HFF-Myc (cell line): ENCODE results near the gene RAE1.
A peak's percentile ranks its signal among the peaks of the same experiment; 100 is the strongest.

Experiments used
- DNase-seq: peaks from one replicate; pipeline ENCODE4 v3.0.0-alpha.2; 2011; ENCODE audit warnings: low read depth; ENCODE audit errors: extremely low read depth
- H3K4me3 ChIP-seq: replicated peaks from 2 replicates; pipeline ENCODE4 v1.5.1; 2011; ENCODE audit warnings: low read depth, mild to moderate bottlenecking, control low read depth, low read length
- CTCF ChIP-seq: IDR thresholded peaks from 2 replicates; pipeline ENCODE4 v1.5.1; 2012; ENCODE audit warnings: mild to moderate bottlenecking, low read depth, low read length, control low read depth; ENCODE audit errors: missing control alignments

The RAE1 gene

DNA sequence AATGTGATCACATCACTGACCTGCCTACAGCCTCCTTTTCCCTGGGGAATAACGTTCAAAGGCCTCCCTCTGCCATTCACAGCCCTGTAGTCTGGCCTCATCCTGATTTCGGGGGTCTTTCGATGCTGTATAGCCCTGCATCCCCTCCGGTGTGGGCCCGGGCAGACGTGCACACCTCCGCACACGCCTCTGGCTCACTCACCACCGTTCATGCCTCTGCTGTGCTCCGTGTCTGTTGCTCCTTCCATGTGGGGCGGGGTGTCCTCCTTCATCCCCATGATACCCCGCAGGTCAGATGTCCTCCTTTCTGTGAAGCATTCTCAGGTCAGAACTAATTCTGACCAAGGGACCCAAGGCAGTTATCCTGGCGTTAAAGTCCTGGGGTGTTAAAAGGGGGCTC, 26.3 kb downstream of the RAE1 start:
- no peak for TF ChIP-seq CTCF
- H3K4me3 ChIP-seq = no peak overlapping the region
- no peak for DNase-seq

DNA sequence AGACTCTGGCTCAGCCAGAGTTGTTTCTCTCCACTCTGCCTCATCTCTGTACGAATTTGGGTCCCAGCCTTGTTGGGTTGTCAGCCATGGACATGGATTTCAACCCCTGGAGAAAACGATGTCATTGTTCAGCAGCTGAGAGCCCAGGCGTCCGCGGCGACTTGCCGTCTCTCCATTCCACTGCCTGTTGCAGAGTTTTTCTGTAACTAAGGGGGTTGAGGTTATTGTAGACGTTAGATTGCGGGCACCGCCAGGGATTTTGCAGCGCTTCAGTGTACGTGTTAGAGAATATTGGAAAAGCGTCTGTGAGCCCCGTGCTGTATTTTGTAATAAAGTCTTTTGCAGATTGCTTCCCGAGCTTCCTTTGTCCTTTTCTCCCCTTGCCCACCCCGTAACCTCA, 27.1 kb downstream of the RAE1 start:
- H3K4me3 ChIP-seq = no peak overlapping the region
- no peak for DNase-seq

DNA sequence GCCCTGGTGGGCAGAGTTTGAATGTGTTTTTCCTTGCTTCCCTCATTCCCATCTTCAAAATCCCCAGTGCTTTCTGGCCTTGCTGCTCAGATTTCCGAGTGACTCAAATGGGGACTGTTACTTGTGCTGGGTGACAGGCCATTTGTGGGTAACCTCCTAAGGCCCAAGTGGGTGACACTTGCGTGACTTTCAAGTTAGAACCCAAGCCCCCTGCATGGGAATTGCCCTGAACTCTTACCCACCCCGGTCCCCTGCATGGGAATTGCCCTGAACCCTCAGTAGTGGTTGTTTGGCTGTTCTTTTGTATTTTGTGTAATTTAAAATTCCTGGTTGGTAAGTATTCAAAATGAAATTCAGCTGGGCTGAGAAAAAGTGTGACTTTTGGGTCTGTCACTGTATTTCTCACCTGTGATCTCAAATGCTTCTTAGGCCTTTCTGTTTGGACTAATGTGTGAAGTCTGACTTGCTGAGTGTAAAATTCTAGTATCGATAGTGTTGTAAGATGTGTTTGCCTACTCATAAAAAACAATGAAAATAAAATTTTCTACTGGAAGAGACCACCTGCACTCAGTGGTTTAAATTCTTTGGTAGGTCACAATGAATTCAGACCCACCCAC, 27.7 kb downstream of the RAE1 start:
- no peak for DNase-seq
- no peak for TF ChIP-seq CTCF
- no peak overlapping the region for H3K4me3 ChIP-seq

More for the DNA sequence above, 27.1 kb downstream of the RAE1 start:
- no peak for TF ChIP-seq CTCF

- no peak for DNase-seq
- TF ChIP-seq CTCF = no peak
- H3K4me3 ChIP-seq = no peak overlapping the region
Measured at GRCh38 chr20:57379263-57379647, 28.2 kb downstream of the RAE1 start.

- no peak for TF ChIP-seq CTCF
- DNase-seq = no peak
- no peak overlapping the region for H3K4me3 ChIP-seq
Measured at GRCh38 chr20:57380081-57380750, 29.2 kb downstream of the RAE1 start.

- peak; percentile 42 for DNase-seq
- H3K4me3 ChIP-seq = no peak overlapping the region
- TF ChIP-seq CTCF = peak; percentile 95
Measured at GRCh38 chr20:57381596-57382503, 30.8 kb downstream of the RAE1 start.
